ENCODE measurements around the gene CTDSP2.

DNA sequence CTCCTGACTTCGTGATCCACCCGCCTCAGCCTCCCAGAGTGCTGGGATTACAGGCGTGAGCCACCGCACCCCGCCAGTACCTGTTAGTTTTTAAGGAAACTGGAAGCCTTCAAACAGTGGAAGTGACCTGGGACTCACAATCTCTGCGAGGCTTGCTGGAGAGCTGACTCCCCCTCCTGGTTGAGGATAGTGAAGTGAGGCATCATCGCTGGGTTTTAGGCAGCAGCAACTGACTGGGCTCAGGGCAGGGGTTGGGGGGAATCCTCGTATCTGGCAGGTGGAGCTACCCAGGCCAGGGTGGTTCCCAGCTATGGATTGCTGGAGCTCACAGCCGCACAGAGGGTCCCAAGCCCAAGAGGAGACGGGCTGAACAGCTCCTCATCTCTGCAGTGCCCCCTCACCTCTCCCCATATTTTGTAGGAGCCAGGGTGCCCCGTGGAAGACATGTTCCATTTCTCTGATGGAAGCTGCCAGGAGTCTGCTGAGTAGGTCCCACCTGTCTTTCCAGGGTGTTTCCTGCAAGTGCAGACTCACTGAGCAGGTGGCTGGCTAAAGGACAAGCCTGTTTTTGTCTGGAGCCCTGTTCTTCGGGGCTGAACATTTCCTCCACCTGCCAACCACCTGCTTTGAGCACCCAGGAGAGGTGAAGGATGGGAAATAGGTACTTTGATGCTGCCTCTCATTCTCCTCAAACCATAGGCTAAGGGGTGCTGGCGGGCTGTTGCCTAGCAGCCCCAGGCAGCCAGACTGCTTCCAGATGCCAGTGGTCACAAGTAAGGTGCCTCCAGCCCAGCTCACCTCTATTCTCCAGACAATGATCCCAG lies 31.1 kb downstream of the CTDSP2 start:
- TF ChIP-seq YY1 (IDR thresholded peaks at IDR 0.05; ENCODE audit: insufficient read depth, insufficient read length) = no peak
- TF ChIP-seq ZNF274 (IDR thresholded peaks at IDR 0.05; ENCODE audit: low read depth, low read length) = no peak

All from NT2/D1 (cell line).